SJCRH30 (cell line): Measurements from ENCODE around the gene DCUN1D1. TPM values are rescaled to one million over a fixed set of nuclear protein-coding genes. Genes with fewer than 3 reads are reported as not detected.

ENCODE experiments used
- DNase-seq, 2 experiments: peaks; one replicate each; pipeline ENCODE4 v3.0.0-alpha.2; 2015 to 2020
- H3K27ac ChIP-seq: fragments of 250-450 bp; sonication (Bioruptor Pico); 2 replicates; pipeline ENCODE4 v1.5.1; 2020; ENCODE audit warnings: mild to moderate bottlenecking, moderate library complexity
- H3K27me3 ChIP-seq: fragments of 250-450 bp; sonication (Bioruptor Pico); 2 replicates; pipeline ENCODE4 v1.5.1; 2020; ENCODE audit warnings: mild to moderate bottlenecking, moderate library complexity
- H3K36me3 ChIP-seq: fragments of 250-450 bp; sonication (Bioruptor Pico); 2 replicates; pipeline ENCODE4 v1.5.1; 2020; ENCODE audit warnings: mild to moderate bottlenecking, moderate library complexity
- H3K4me1 ChIP-seq: fragments of 250-450 bp; sonication (Bioruptor Pico); 2 replicates; pipeline ENCODE4 v1.5.1; 2020; ENCODE audit warnings: mild to moderate bottlenecking, moderate library complexity
- H3K4me3 ChIP-seq: fragments of 250-450 bp; sonication (Bioruptor Pico); 2 replicates; pipeline ENCODE4 v1.5.1; 2020; ENCODE audit warnings: mild to moderate bottlenecking, moderate library complexity
- H3K9me3 ChIP-seq: fragments of 250-450 bp; sonication (Bioruptor Pico); replicated peaks from 2 replicates; pipeline ENCODE4 v1.5.1; 2020; ENCODE audit warnings: mild to moderate bottlenecking, moderate library complexity
- total RNA-seq: library from RNA; depleted of rRNA; stranded (reverse); fragments of >200 nt; shearing (Covaris generic); gene quantifications from 2 replicates; pipeline ENCODE4 v1.2.3, GENCODE V29; 2014

Gene DCUN1D1
- total RNA-seq, 1 experiment from 2014 or later = 34.5 TPM

GRCh38 chr3:182935803-182936202 lies 44.5 kb downstream of the DCUN1D1 start:
- Histone ChIP-seq H3K4me1 (peaks cover 6% of the 10 kb centered on the region), H3K27ac (no peak overlapping the region), H3K27me3 (no peaks in the 10 kb centered on the region), H3K9me3 (0 out of 2 replicates have a peak, but pooled peaks cover 5% of the 10 kb centered on the region), H3K4me3 (no peak overlapping the region), H3K36me3 (peaks cover 3% of the 10 kb centered on the region; the same call in 1 of the 2 replicates)
- DNase-seq = no peak

DNA sequence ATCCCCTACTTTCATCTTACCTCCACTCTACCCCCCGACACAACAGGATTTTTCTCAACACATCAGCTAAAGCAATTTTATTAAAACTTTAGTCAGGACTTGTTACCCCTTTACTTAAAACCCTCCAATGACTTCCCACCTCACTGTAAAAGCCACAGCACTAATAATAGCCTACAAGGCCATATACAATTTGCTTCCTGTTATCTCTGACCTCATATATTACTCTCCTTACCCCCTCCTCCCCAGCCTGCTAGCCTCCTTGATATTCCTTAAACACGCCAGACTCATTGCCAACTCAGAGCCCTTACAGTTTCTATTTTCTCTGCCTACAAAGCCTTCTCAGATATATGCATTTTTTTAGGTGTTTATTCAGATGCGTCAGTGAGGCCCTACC lies 54.4 kb downstream of the DCUN1D1 start:
- Histone ChIP-seq H3K27me3 (no peaks in the 10 kb centered on the region), H3K4me1 (no peaks in the 10 kb centered on the region), H3K27ac (no peak overlapping the region), H3K4me3 (no peak overlapping the region), H3K36me3 (no peaks in the 10 kb centered on the region; the same call in 1 of the 2 replicates), H3K9me3 (no peaks in the 10 kb centered on the region)
- no peak for DNase-seq

- no peaks in the 10 kb centered on the region for H3K4me1 ChIP-seq
- DNase-seq = no peak
Observed at GRCh38 chr3:182925330-182925943, 54.9 kb downstream of the DCUN1D1 start.

GRCh38 chr3:182921665-182922355 lies 58.5 kb downstream of the DCUN1D1 start:
- H3K36me3 ChIP-seq = no peaks in the 10 kb centered on the region
- H3K4me1 ChIP-seq = no peaks in the 10 kb centered on the region
- no peak for DNase-seq
- no peaks in the 10 kb centered on the region for H3K9me3 ChIP-seq
- H3K27ac ChIP-seq = no peak overlapping the region
- no peaks in the 10 kb centered on the region for H3K27me3 ChIP-seq
- H3K4me3 ChIP-seq = no peak overlapping the region

More at GRCh38 chr3:182925330-182925943, 54.9 kb downstream of the DCUN1D1 start:
- H3K9me3 ChIP-seq = no peaks in the 10 kb centered on the region
- H3K27me3 ChIP-seq = no peaks in the 10 kb centered on the region
- no peaks in the 10 kb centered on the region; the same call in 1 of the 2 replicates for H3K36me3 ChIP-seq
- H3K27ac ChIP-seq = no peak overlapping the region
- H3K4me3 ChIP-seq = no peak overlapping the region

- no peaks in the 10 kb centered on the region for H3K4me1 ChIP-seq
- no peaks in the 10 kb centered on the region for H3K27me3 ChIP-seq
- DNase-seq = no peak
- H3K9me3 ChIP-seq = no peaks in the 10 kb centered on the region
- H3K4me3 ChIP-seq = no peak overlapping the region
- H3K27ac ChIP-seq = no peak overlapping the region
- H3K36me3 ChIP-seq = no peaks in the 10 kb centered on the region
Observed at GRCh38 chr3:182920515-182921084, 59.7 kb downstream of the DCUN1D1 start.

DNA sequence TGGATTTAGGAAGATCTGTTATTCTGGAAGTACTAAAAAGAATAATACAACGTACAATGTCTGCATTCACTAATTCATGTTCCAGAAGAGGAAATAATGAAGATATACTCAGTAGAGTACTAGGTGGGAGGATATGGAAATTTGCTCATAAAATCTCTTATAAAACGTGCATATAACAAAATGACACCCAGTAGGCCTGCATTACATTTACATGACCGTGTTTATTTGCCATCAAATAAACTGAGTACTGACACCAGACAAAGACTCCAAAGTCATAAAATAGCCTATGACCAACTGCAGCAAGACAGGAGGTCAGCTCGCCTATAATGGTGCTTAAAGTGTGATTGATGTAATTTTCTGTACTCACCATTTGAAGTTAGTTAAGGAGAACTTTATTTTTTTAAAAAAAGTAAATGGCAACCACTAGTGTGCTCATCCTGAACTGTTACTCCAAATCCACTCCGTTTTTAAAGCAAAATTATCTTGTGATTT lies 60.4 kb downstream of the DCUN1D1 start:
- H3K36me3 ChIP-seq = no peaks in the 10 kb centered on the region
- no peak overlapping the region for H3K27ac ChIP-seq
- H3K4me3 ChIP-seq = no peak overlapping the region
- no peaks in the 10 kb centered on the region for H3K27me3 ChIP-seq
- no peak for DNase-seq
- H3K4me1 ChIP-seq = no peaks in the 10 kb centered on the region
- H3K9me3 ChIP-seq = no peaks in the 10 kb centered on the region

- no peaks in the 10 kb centered on the region for H3K27me3 ChIP-seq
- H3K36me3 ChIP-seq = peaks cover 4% of the 10 kb centered on the region; the same call in 1 of the 2 replicates
- DNase-seq = no peak
- H3K27ac ChIP-seq = no peak overlapping the region
- no peak overlapping the region for H3K4me3 ChIP-seq
- no peaks in the 10 kb centered on the region for H3K4me1 ChIP-seq
- no peaks in the 10 kb centered on the region for H3K9me3 ChIP-seq
Observed at GRCh38 chr3:182917134-182917533, 63.2 kb downstream of the DCUN1D1 start.

DNA sequence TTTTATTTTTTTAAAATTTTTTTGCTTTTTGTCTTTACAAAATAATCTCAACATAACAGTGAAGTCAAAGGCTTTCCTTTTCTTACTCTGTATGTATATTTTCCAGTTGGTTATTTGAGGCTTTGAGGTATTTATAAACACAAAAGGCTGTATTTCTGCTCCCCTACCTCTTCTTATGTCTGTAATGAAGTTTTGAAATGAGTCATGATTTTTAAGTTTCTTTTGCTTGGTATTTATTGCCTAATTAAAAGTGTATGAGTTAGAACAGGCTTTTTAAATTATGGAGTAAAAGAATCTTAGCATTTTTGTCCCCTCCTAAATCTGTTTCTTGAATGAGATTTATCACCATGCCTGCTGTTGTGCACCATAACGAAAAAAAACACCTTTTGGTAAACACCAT lies 66.0 kb downstream of the DCUN1D1 start:
- no peaks in the 10 kb centered on the region for H3K27me3 ChIP-seq
- no peaks in the 10 kb centered on the region for H3K4me1 ChIP-seq
- H3K4me3 ChIP-seq = no peak overlapping the region
- H3K9me3 ChIP-seq = no peaks in the 10 kb centered on the region
- peaks cover 4% of the 10 kb centered on the region for H3K36me3 ChIP-seq
- no peak overlapping the region for H3K27ac ChIP-seq
- DNase-seq = no peak

DNA sequence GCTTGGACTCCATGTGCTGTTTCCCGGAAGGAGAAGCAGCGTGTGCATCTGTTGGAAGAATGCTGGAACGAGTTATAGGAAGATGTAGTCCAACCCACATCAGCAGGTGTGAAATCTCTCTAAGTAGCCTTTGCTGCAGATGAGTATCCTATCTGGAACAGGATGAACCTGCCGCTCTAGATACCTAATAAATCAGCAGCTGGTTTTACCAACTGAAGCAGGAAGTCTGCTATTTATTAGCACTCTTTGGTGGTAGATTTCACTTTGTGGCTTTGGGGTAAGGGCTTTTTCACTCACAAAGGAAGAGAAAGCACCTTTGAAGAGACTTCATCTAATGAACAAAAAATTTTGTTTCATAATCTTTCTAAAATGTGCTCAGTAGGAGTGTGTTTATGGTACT lies 66.4 kb downstream of the DCUN1D1 start:
- no peak for DNase-seq
- no peaks in the 10 kb centered on the region for H3K4me1 ChIP-seq
- no peaks in the 10 kb centered on the region for H3K27me3 ChIP-seq
- no peaks in the 10 kb centered on the region for H3K9me3 ChIP-seq
- H3K36me3 ChIP-seq = peaks cover 6% of the 10 kb centered on the region
- H3K27ac ChIP-seq = no peak overlapping the region
- H3K4me3 ChIP-seq = no peak overlapping the region

GRCh38 chr3:182912474-182912873 lies 67.9 kb downstream of the DCUN1D1 start:
- no peak for DNase-seq

GRCh38 chr3:182911782-182912111 lies 68.6 kb downstream of the DCUN1D1 start:
- DNase-seq = no peak
- Histone ChIP-seq H3K27me3 (no peaks in the 10 kb centered on the region), H3K4me3 (no peak overlapping the region), H3K36me3 (peaks cover 7% of the 10 kb centered on the region), H3K4me1 (no peaks in the 10 kb centered on the region), H3K9me3 (no peaks in the 10 kb centered on the region), H3K27ac (no peak overlapping the region)

More at GRCh38 chr3:182912474-182912873, 67.9 kb downstream of the DCUN1D1 start:
- Histone ChIP-seq H3K4me1 (no peaks in the 10 kb centered on the region), H3K36me3 (peaks cover 7% of the 10 kb centered on the region), H3K27me3 (no peaks in the 10 kb centered on the region), H3K9me3 (no peaks in the 10 kb centered on the region), H3K27ac (no peak overlapping the region), H3K4me3 (no peak overlapping the region)

DNA sequence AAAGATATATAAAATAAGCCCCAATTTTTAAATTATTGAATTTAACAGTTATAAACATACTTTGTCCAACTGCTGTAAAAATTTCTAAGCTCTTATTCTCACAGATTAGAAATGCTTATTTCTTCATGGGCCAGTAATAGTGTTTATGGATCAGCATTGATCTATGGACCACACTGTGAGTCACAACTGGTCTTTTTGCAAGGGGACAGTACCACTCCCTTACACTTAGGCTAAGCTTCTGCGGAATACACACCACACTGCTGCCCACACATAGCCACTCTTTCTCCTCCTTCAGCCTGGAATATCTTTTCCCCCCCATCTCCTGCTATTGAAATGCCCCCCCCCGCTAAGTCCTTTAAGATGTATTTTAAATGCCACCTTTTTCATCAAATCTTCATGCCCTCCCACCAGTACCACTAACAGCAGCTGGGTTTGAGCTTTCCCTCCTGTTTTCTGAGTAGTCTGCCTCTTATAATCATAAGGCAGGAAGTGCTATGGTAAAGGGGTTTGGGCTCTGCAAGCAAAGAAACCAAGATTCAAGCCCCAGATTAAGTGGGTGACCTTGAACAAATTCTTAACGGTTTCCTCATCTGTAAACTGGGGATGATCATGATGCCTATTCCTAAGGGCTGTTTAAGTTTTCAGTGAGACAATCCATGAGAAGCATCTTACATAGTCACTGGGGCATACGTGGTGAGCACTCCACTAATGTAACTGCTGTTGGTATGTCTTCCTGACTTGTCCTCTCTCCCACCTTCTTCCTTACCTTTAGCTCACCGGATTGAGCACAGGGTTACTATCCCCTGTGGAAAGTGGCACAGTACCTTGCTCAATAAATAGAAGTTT lies 69.2 kb downstream of the DCUN1D1 start:
- DNase-seq = no peak
- no peaks in the 10 kb centered on the region for H3K4me1 ChIP-seq
- H3K4me3 ChIP-seq = no peak overlapping the region
- H3K27ac ChIP-seq = no peak overlapping the region
- peaks cover 7% of the 10 kb centered on the region for H3K36me3 ChIP-seq
- no peaks in the 10 kb centered on the region for H3K27me3 ChIP-seq
- no peaks in the 10 kb centered on the region for H3K9me3 ChIP-seq

DNA sequence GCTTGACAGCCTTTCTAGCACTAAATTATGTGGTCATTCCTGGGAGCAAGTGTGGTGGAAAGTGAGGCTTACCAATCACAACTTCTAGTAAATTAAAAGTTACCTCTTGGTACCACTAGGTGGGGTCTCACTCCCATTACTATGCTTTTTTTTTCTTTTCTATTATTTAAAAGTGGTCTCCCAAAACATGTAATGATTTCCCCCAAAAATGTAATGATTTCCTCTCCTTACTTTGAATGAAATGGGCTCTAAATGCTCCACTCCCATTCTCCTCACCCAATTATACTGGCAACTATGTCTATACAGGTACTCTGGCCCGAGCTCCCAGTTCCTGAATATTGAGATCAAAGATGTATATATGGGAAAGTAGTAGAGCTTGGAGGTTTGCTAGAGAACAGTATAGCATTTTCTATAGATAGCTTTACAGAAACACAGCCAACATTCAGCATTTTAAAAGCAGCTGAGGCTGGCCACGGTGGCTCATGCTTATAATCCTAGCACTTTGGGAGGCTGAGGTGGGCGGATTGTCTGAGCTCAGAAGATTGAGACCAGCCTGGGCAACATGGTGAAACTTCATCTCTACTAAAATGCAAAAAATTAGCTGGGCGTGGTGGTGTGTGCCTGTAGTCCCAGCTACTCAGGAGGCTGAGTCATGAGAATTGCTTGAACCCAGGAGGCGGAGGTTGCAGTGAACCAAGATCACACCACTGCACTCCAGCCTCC lies 70.9 kb downstream of the DCUN1D1 start:
- H3K27ac ChIP-seq = no peak overlapping the region
- no peaks in the 10 kb centered on the region for H3K4me1 ChIP-seq
- peak in 1 of 2 experiments; percentile 28 for DNase-seq

GRCh38 chr3:182908471-182908870 lies 71.9 kb downstream of the DCUN1D1 start:
- DNase-seq = no peak
- no peak overlapping the region for H3K4me3 ChIP-seq
- H3K27ac ChIP-seq = no peak overlapping the region
- H3K4me1 ChIP-seq = no peaks in the 10 kb centered on the region
- H3K9me3 ChIP-seq = no peaks in the 10 kb centered on the region
- H3K27me3 ChIP-seq = no peaks in the 10 kb centered on the region
- peaks cover 3% of the 10 kb centered on the region; the same call in 1 of the 2 replicates for H3K36me3 ChIP-seq

More for the DNA sequence above, 70.9 kb downstream of the DCUN1D1 start:
- no peaks in the 10 kb centered on the region for H3K27me3 ChIP-seq
- no peaks in the 10 kb centered on the region for H3K9me3 ChIP-seq
- no peak overlapping the region for H3K4me3 ChIP-seq
- peaks cover 6% of the 10 kb centered on the region for H3K36me3 ChIP-seq
